Esophagus muscularis mucosa (tissue), 4 donors: ENCODE results near the gene CARS1. TPM values are rescaled to one million over a fixed set of nuclear protein-coding genes. Genes with fewer than 3 reads are reported as not detected.

Experiments
- DNase-seq: peaks from one replicate; pipeline ENCODE4 v3.0.0-alpha.2; 2017; ENCODE audit errors: extremely low spot score
- H3K27ac ChIP-seq, 4 donors: fragments of 200-600 bp; sonication (generic); replicated peaks in 1 of 4; 1 replicate in 3 of 4; 2 replicates in 1 of 4; pipeline ENCODE4 v1.5.1; 2016 to 2019; ENCODE audit warnings: mild to moderate bottlenecking in 1 of 4
- H3K27me3 ChIP-seq, 4 donors: fragments of 200-600 bp; sonication (generic); one replicate each; pipeline versions ENCODE4 v1.5.1 to v1.6.0; 2016 to 2019
- H3K36me3 ChIP-seq, 4 donors: fragments of 200-600 bp; sonication (generic); one replicate each; pipeline ENCODE4 v1.5.1; 2016 to 2019
- H3K4me1 ChIP-seq, 4 donors: fragments of 200-600 bp; sonication (generic); one replicate each; pipeline ENCODE4 v1.5.1; 2016 to 2019
- H3K4me3 ChIP-seq, 4 donors: fragments of 200-600 bp; sonication (generic); 1 replicate in 2 of 4; 2 replicates in 2 of 4; pipeline ENCODE4 v1.5.1; 2016 to 2019; ENCODE audit warnings: mild to moderate bottlenecking in 4 of 4, moderate library complexity in 1 of 4
- H3K9me3 ChIP-seq, 4 donors: fragments of 200-600 bp; sonication (generic); 1 replicate in 3 of 4; 2 replicates in 1 of 4; pipeline ENCODE4 v1.5.1; 2016 to 2019
- EP300 ChIP-seq: sonication (generic); formaldehyde crosslinking; IDR thresholded peaks from one replicate; pipeline ENCODE4 v1.6.1; 2017; ENCODE audit warnings: antibody characterized with exemption
- POLR2A ChIP-seq: fragments of 450-650 bp; IDR thresholded peaks from one replicate; pipeline ENCODE4 v1.6.1; 2017; ENCODE audit warnings: antibody characterized with exemption, moderate library complexity, mild to moderate bottlenecking, low read depth
- POLR2AphosphoS5 ChIP-seq, 2 donors: sonication (generic); formaldehyde crosslinking; IDR thresholded peaks; one replicate each; pipeline ENCODE4 v1.6.1; 2017; ENCODE audit warnings: antibody characterized with exemption in 2 of 2
- WGBS: methylation state at CpG from one replicate; pipeline ENCODE4 v1.1.5; 2018; 5-methylcytosine and 5-hydroxymethylcytosine counted together
- intact Hi-C: fragments of 100-400 bp; cut with DNase I; formaldehyde crosslinking; loops from one replicate; pipeline ENCODE4 v1.15.1; 2023
- total RNA-seq, 4 donors: library from RNA; depleted of rRNA; stranded (reverse); fragments of >200 nt; gene quantifications; one replicate each; pipeline versions ENCODE4 v1.1.0 to v1.2.1, GENCODE V29; 2016
- TF ChIP-seq, protein P1 (sequence below), 3 experiments: fragments of 200-600 bp in 2 of 3; fragments of 450-650 bp in 1 of 3; sonication (generic) in 2 of 3; IDR thresholded peaks; one replicate each; pipeline ENCODE4 v1.5.1; 2017 to 2019; ENCODE audit warnings: antibody characterized with exemption in 3 of 3, mild to moderate bottlenecking in 2 of 3, moderate library complexity in 1 of 3

The CARS1 gene
- total RNA-seq, 4 donors from 2014 or later, result 30.3 to 35.6 (median 34.9) TPM

DNA sequence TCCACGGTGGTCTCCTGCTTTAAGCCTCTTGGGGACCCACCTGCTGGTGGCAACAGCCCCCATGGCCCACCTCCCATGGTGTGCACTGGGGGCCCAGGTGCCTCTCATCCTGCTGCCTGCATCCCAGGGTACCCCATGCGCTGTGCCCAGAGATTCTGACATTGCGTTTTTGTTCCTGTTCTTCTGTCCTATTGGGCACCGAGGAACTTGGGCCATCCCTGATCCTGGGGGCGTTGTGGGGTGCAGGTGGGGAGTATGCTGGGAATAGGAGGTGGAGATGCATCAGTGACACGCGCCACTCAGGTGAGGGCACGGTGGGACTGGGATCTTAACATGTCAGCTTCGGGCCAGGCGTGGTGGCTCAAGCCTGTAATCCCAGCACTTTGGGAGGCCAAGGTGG lies 52.7 kb downstream of the CARS1 start:
- 89% methylated on average over 6 of the region's 10 CpGs for WGBS
- Histone ChIP-seq H3K36me3 (peaks cover 35 to 96% (median 87%) of the 10 kb centered on the region in 4 donors), H3K27me3 (no peaks in the 10 kb centered on the region), H3K9me3 (no peaks in the 10 kb centered on the region), H3K4me3 (no peak overlapping the region), H3K27ac (no peak overlapping the region), H3K4me1 (peaks cover 22 to 28% (median 26%) of the 10 kb centered on the region in 4 donors)
- intact Hi-C loops, result no loop called here
- TF ChIP-seq EP300 (no peak), POLR2A (no peak), POLR2AphosphoS5 (IDR thresholded peaks at IDR 0.05) (no peak)
- TF ChIP-seq, protein P1, sequence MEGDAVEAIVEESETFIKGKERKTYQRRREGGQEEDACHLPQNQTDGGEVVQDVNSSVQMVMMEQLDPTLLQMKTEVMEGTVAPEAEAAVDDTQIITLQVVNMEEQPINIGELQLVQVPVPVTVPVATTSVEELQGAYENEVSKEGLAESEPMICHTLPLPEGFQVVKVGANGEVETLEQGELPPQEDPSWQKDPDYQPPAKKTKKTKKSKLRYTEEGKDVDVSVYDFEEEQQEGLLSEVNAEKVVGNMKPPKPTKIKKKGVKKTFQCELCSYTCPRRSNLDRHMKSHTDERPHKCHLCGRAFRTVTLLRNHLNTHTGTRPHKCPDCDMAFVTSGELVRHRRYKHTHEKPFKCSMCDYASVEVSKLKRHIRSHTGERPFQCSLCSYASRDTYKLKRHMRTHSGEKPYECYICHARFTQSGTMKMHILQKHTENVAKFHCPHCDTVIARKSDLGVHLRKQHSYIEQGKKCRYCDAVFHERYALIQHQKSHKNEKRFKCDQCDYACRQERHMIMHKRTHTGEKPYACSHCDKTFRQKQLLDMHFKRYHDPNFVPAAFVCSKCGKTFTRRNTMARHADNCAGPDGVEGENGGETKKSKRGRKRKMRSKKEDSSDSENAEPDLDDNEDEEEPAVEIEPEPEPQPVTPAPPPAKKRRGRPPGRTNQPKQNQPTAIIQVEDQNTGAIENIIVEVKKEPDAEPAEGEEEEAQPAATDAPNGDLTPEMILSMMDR (IDR thresholded peaks at IDR 0.05), result no peak
- DNase-seq, result no peak

DNA sequence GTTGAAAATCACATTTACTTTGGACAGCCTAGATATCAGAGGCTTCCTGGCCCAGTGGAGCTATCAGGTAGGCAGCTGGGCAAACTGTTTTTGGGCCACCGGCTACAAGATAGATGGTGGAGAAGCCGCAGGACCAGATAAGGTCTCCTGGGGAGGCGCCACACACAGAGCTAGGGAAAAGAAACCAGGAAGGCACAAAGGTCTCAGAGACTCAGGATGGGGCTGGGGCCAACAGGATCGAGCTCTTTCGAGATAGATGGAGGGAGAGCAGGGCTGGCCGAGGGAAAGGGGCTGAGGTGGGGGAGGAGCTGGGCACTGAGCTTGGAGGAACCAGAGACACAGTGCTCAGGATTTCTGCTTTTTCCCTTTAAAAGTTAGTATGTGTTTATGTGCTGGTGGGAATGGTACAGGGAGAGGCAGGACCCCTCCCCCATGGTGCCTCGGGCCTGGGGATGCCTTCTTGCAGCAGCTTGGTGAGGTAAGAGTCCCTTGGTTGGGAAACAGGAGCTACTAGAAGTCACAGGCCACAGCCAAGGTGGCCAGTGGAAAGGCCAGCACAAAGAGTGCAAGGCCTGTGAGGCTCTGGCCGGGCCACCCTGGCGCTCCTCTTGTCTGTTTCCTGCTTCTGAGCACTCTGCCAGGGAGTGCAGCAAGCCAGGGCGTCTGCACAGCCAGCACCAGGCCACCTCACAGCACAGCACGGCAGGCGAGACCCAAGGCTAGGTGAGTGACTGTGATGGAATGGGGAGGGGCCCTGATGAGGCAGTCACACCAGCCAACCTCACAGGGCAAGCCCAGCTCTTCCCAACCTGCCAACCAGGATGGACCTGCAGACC lies 53.6 kb downstream of the CARS1 start:
- no peaks in the 10 kb centered on the region for H3K27me3 ChIP-seq
- H3K9me3 ChIP-seq, result no peaks in the 10 kb centered on the region
- no peak for DNase-seq
- peaks cover 22 to 28% (median 26%) of the 10 kb centered on the region in 4 donors for H3K4me1 ChIP-seq
- H3K27ac ChIP-seq, result no peak overlapping the region
- TF ChIP-seq, protein P1 (IDR thresholded peaks at IDR 0.05), result no peak
- TF ChIP-seq POLR2A (no peak), POLR2AphosphoS5 (IDR thresholded peaks at IDR 0.05) (no peak), EP300 (no peak)
- no peak overlapping the region for H3K4me3 ChIP-seq
- 86% methylated on average over 8 of the region's 12 CpGs for WGBS
- intact Hi-C loops, result no loop called here
- peaks cover 28 to 87% (median 80%) of the 10 kb centered on the region in 4 donors for H3K36me3 ChIP-seq

DNA sequence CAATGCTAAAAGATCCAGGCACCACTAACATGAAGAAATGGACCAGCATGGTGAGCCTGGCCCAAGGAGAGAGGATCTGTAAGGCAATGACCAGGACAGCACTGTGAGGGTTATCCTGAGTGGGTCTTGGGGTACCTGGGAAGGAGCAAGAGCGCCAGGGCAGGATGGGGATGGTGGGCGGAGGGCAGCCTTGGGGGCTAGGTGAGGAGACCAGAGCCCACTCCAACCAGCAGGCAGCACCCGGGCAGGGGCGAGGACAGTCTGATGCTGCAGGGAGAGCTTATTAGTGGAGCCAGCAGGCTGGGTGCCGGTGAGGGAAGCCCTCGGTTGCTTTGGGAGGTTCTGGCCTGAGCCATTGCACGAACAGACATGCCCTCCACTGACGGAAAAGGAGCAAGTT lies 54.4 kb downstream of the CARS1 start:
- WGBS, result 100% methylated on average over 1 of the region's 8 CpGs
- H3K4me1 ChIP-seq, result peaks cover 22 to 28% (median 26%) of the 10 kb centered on the region in 4 donors
- no peak for DNase-seq

DNA sequence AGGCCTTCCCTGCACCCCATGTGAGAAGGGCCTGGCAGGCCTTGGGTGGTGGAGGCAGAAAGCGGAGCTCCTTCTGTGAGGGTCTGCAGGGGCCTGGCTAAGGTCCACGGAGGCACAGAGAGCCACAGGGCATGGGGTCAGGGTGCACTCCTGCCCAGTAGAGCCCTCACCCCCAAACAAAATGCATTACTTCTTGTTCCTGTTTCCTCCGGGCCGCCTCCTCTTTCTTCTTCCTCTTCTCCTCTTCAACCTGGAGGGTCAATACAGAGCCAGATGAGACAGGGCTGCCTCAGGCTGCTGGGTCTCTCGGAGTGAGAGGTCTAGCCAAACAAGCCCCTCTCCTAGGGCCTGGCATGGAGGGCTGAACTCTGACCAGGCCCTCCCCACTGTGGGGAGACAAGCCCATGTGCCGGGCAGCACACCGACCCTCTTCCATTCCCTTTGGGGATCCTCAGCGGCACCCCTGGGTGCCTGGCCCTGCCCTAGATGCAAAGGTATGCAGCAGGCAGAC lies 54.8 kb downstream of the CARS1 start:
- Histone ChIP-seq H3K9me3 (no peaks in the 10 kb centered on the region), H3K27me3 (no peaks in the 10 kb centered on the region), H3K4me3 (no peak overlapping the region), H3K27ac (peak overlapping the region in 2 of 4 donors; percentile 77 to 79), H3K4me1 (peaks cover 22 to 28% (median 26%) of the 10 kb centered on the region in 4 donors), H3K36me3 (peaks cover 28 to 76% (median 69%) of the 10 kb centered on the region in 4 donors)
- TF ChIP-seq POLR2A, result no peak
- TF ChIP-seq EP300, result no peak
- TF ChIP-seq, protein P1 (IDR thresholded peaks at IDR 0.05), result no peak
- no peak for TF ChIP-seq POLR2AphosphoS5 (IDR thresholded peaks at IDR 0.05)
- intact Hi-C loops, result no loop called here
- DNase-seq, result no peak
- WGBS, result 87% methylated on average over 8 of the region's 8 CpGs

More for the DNA sequence above, 54.4 kb downstream of the CARS1 start:
- H3K9me3 ChIP-seq, result no peaks in the 10 kb centered on the region
- TF ChIP-seq EP300 (no peak), POLR2AphosphoS5 (IDR thresholded peaks at IDR 0.05) (no peak), POLR2A (no peak)
- TF ChIP-seq, protein P1 (IDR thresholded peaks at IDR 0.05), result no peak
- peaks cover 28 to 80% (median 74%) of the 10 kb centered on the region in 4 donors for H3K36me3 ChIP-seq
- no peaks in the 10 kb centered on the region for H3K27me3 ChIP-seq
- intact Hi-C loops, result no loop called here
- no peak overlapping the region for H3K4me3 ChIP-seq
- H3K27ac ChIP-seq, result peak overlapping the region in 1 of 4 donors; percentile 79
